HG03378 (cell line): ENCODE results near the gene B3GALT6.

Experiments used
- ATAC-seq: cut with Tn5 transposase; IDR thresholded peaks from one replicate; pipeline ENCODE4 v1.9.1; 2021; ENCODE audit warnings: mild to moderate bottlenecking, moderate library complexity; ENCODE audit not compliant: unreplicated experiment

Gene B3GALT6

DNA sequence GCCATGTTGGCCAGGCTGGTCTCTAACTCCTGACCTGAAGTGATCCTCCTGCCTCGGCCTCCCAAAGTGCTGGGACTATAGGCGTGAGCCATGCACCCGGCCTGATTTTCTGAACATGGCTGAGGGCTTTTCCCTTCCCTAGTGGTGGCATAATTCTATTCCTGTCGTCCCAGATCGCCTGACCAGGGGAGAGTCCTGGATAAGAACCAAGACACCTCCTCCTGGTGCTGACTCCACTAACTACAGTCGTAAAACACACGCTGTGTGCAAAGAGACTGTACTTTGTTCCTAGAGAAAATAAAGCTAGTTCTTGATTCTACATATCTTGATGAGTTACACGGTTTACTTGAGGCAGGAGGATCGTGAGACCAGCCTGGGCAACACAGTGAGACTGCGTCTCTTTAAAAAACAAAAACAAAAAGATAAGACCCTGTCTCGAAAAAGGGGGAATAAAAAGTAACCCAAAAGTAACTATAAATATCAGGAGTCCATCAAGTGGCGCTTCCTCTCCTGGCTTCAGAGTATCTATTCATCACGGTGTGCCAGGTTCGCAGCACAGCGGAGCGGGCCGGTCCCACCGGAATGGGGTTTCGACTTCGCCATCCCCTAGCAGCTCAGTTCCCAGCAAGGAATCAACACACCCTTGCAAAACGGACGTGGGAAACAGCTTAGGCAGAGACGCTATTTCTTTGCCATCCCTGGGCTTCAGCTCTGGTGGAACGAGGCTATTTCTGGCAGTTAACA is 1.2 kb upstream of the B3GALT6 start:
- ATAC-seq, result no peak

DNA sequence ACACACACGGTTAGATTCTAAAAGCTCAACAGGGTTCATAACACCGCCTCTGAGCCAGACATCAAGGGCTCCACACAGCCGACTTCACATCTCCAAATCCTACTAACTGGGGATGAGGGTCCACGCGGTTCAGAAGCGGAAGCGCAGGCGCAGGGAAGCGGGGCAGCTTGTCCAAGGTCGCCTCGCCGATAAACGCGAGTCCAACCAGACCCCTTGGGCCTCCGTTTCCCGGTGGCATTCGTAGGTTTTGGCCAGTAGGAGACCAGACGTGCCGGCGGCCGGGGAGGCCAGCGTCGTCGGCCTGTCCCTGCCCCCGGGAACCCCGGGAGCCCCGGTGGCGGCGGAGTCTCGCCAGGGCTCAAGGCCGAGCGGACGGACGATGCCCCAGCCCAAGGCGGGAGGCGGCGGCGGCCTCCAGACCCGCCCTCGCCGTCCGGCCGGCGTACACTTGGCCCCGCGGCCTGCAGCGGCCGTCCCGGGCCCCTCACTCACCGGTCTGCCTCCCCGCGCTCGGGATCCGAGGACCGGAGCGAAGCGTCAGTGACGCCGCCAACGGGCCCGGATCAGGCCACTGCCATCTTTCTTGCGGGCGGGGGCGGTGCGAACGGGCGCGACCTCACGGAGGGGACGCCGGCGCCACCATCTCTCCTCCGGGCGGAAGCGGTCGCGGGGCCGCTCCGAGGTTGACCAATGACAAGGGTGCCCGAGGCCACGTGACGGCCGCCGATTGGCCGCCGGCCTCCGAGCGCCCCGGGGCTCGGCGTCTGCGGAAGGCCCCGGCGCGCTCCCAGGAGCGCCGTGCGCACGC is 433 bp upstream of the B3GALT6 start, which contains the start of gene SDF4:
SDF4 (minus strand) TSS at position 602 of the 808 bp plus-strand sequence. CDS start 3,229 bp downstream, outside the sequence.
- peak; percentile 73 for ATAC-seq

- ATAC-seq, result no peak
Measured at GRCh38 chr1:1232796-1233566, 944 bp downstream of the B3GALT6 start.

- no peak for ATAC-seq
Measured at GRCh38 chr1:1233567-1233892, 1.5 kb downstream of the B3GALT6 start.

DNA sequence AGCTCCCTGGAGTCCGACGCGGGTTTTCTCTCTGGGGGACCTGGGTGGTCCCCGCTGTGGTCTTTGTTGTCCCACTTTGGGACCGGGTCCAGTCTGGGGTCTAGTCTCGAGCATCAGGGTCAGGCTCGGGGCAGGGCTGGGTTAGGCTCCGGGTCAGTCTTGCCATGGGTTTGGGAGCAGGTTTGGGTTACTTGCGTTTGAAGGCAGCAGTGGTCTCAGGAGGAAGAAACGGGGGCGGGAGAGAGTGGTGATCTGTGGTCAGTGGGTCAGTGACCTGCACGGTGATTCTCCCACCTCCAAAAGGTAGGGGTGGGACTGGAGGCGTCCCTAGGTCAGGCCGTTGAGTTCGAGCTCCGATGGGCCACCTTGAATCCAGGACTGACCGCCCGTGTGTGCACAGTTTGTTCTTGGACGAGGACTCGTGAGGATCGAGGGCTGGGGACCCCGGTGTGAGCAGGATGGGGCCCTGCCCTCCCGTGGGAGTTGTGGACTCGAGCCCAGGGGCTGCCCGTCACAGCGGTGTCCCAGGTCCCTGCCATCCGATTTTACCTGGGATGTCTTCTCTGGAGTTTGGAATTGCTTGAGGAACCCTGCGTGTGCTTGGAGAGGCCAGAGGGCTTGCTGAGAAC is 2.3 kb downstream of the B3GALT6 start:
- ATAC-seq, result no peak

GRCh38 chr1:1235016-1235744 is 3.1 kb downstream of the B3GALT6 start:
- no peak for ATAC-seq

- no peak for ATAC-seq
Measured at GRCh38 chr1:1236176-1236763, 4.2 kb downstream of the B3GALT6 start.

DNA sequence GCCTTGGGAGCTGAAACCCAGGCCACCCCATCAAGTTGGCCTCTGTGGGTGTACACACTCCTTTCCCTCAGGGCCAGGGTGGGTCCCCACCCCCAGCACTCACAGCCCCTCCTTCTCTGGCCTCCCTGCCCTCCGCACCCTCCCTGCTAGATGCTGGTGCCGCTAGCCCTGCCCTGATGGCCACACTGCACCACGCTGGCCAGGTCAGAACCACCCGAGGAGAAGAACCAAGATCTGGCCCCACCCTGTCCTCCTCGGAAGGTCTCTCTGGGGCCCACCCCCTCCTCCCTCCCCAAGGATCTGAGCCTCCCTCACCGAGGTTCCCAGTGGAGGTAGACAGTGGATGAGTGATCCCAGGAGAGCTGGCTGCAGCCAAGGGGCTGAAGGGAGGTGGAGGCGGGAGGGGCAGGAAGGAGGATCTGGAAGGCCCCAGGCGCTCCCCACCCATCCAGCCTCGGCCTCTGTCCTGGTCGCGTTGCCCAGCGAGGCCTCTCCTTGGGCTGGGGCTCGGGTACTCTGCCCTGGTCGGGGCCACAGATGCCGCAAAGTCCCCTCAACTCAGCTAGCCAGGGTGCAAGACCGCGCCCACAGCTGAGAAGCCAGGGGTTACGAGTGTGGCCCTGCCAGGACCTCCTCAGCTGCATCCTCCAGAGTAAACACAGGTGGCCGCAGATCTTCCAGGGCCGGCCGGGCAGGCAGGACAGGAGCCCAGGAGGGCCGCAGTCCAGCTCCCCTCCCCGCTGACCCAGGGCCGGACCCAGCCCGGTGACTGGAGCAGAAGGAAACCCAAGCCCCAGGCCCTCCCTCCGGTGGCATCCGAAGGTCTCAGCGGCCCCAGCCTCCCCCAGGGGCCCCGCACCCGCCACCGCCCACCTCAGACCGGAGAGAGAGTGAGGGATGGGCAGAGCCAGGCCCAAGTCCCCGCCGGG is 5.2 kb downstream of the B3GALT6 start:
- ATAC-seq, result no peak

DNA sequence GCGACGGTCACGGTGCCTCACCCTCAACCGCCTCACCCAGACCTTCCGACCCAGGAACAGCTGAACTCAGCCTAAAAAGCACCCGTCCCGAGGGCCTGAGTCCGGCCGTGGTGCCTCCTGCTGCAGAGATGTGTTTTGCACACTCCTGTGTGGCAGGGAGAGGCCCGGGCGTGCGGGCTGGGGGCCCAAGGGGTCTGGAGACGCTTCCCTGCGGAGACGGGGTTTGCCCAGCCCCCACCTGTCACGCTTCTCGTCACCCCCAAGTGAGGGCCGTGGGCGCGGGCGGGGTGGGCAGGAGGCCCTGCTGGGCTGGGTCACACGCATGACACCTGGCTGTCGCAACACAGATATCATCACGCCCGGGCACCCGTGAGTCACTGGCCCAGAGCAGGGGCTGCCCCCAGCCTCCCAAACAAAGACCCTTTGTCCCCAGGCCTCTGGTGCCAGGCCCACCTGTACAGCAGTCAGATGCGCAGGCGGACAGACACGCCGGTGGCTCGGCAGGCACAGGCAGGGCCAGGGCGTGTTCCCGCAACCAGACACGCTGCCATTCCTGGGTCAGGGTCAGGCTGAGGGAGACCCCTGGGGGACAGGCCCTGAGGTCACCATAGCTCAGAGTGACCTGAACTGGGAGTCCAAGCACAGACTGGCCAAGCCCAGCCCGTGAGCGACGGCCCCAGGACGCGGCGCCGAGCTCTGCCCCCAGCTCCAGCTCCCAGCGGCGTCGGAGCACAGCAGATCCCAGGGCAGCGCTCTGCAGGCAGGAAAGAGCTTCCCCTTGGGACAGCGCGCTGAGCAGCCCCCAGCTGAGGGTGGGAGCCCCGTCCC is 6.1 kb downstream of the B3GALT6 start:
- ATAC-seq, result no peak

- ATAC-seq, result no peak
Measured at GRCh38 chr1:1238702-1239178, 6.7 kb downstream of the B3GALT6 start.

- ATAC-seq, result no peak
Measured at GRCh38 chr1:1239227-1239613, 7.2 kb downstream of the B3GALT6 start.

DNA sequence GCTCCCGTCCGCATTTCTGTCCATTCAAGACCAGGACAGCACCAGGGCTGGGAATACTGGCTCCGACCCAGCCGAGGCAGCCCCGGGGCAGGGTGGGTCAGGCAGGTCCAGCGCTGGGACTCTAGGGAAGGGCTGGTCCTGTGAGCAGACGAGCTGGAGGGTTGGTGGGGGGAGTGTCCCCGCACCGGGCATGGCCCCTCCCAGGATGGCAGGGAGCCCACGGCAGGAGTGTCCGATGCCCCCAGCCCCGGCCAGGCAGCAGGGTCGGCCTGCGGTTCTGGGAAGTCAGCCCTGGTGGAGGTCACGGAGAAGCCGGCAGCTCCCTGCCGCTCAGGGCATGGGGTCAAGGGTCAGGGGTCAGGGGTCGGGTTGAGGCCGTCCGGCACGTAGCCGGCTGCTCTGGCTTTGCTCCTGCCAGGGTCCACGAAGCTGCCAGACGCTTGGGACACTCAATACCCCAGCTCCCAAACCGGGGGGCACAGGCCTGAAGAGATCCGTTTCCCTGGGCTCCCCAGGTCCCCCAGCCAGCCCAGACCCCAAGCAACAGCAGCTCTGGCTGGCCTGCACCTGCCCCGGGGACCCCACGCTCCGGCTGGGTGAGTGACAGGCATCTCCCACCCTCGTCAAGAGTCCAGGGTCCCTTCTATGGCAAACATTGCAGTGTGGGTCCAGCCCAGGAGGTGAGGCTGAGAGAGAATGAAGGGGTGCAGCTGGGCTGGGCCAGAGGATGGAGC is 7.7 kb downstream of the B3GALT6 start:
- no peak for ATAC-seq

DNA sequence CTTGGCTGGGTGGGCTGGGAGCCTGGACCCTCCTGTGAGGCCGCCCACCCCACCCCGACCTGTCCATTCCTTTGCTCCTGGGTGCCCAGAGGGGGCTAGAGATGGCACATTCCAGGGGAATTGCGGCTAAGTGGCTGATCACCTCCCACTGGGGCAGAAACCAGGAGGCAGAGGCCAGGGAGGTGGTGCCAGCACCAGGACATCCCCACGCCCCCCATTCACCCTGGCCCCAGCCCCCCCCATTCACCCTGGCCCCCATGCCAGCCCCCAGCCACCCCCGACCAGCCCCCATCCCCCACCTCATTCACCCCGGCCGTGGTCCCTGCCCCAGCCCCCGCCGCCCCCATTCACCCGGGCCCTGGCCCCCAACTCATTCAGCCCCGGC is 8.3 kb downstream of the B3GALT6 start:
- ATAC-seq, result no peak

- ATAC-seq, result no peak
Measured at GRCh38 chr1:1240822-1241587, 9.0 kb downstream of the B3GALT6 start.

DNA sequence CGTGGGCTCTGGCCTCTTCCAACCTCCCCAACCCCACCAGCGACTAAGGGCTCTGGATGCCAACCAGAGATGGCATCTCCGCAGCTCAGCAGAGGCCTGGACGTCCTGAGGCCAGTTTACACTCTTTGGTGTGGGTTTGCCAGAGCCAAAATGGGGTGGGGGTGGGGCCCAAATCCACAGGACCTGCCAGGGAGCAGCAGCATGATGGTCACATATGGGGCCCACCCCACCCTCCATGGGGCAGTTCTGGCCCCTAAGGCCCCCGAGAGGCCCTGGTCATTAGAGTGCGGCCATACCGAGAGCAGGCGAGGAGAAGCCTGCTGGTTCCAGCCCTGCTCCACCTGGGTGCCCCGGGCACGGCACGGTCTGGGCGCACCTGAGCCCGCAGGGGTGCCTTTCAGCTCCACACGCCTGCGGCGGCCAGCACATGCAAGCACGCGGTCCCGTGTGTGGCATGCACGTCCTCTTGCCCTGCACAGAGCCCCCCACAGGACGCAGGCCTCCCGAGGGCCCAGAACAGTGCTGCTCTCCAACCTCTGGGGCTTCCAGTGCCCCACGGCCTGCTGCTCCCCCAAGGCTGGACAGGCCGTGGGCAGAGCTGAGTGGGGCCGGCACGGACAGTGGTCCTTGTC is 9.7 kb downstream of the B3GALT6 start:
- no peak for ATAC-seq
